Measurements from ENCODE around the gene ACTRT3. TPM values are rescaled to one million over a fixed set of nuclear protein-coding genes. Genes with fewer than 3 reads are reported as not detected.
A peak's percentile ranks its signal among the peaks of the same experiment; 100 is the strongest.

ACTRT3 gene
- total and polyA plus RNA-seq, 2 donors (not counting 3 experiments of a cell fraction or from before 2014, with no cell fraction given) = 2.6 to 3.3 TPM

- ChIA-PET CTCF (interaction anchor here (1.0 kb wide), 1 partner anchor 819 kb away, joined by 3 read pairs; no protein-coding TSS in a partner anchor), POLR2A (interaction anchor here (0.6 to 0.7 kb wide), 5 partner anchors 23 to 632 kb away, joined by 3 to 10 read pairs (median 4); no protein-coding TSS in a partner anchor)
- Histone ChIP-seq H2AFZ (ENCODE audit: low read depth, low read length) (peak overlapping the region; percentile 77), H3K4me2 (ENCODE audit: insufficient read depth, low read length) (peak overlapping the region; percentile 98), H4K20me1 (replicated peaks; ENCODE audit: control insufficient read depth, extremely low read depth, insufficient read depth, low read length) (no peaks in the 10 kb centered on the region), H3K9ac (replicated peaks; ENCODE audit: extremely low read depth, insufficient read depth, low read length) (peak overlapping the region; percentile 93), H3K27ac (ENCODE audit: insufficient read depth, low read depth, low read length) (peak overlapping the region; percentile 94), H3K79me2 (ENCODE audit: control insufficient read depth, insufficient read depth, low read length) (peaks cover 29% of the 10 kb centered on the region), H3K36me3 (ENCODE audit: control insufficient read depth in 2 of 2, extremely low read depth in 1 of 2, insufficient read depth in 2 of 2, low read length in 2 of 2) (peaks cover 0 to 3% of the 10 kb centered on the region in 2 experiments), H3K4me3 (replicated peaks in 1 of 3; ENCODE audit: insufficient read depth in 1 of 3, low read depth in 1 of 3, low read length in 3 of 3) (peak overlapping the region; percentile 77 to 94 (median 83)), H3K27me3 (ENCODE audit: control insufficient read depth in 2 of 2, insufficient read depth in 2 of 2, low read length in 2 of 2) (no peaks in the 10 kb centered on the region), H3K4me1 (ENCODE audit: control insufficient read depth, extremely low read depth, insufficient read depth, low read length) (peaks cover 13% of the 10 kb centered on the region), H3K9me3 (replicated peaks; ENCODE audit: control insufficient read depth, insufficient read depth, low read length) (no peaks in the 10 kb centered on the region), H3K9me1 (replicated peaks; ENCODE audit: control insufficient read depth, extremely low read depth, insufficient read depth, low read length) (no peaks in the 10 kb centered on the region)
- dilution Hi-C loops (cut with MboI; ENCODE audit: extremely low pct_ligation_motif_present, low sequenced_read_pairs) = no loop called here
- FAIRE-seq (peak; percentile 85), DNase-seq (ENCODE audit: low read depth, low spot score) (peak; percentile 95)
- intact Hi-C loops (cut with micrococcal nuclease) = loop anchor here (2.0 to 5.0 kb wide), 5 partner anchors 41 to 624 kb away; partner anchors contain the start of genes GPR160, LRRC34, LRRIQ4 and SEC62
- BruUV-seq (replicated peaks) = no TSS peak
- peak; percentile 49 for TF ChIP-seq POLR2AphosphoS5 (IDR thresholded peaks at IDR 0.05; ENCODE audit: insufficient read depth, low read depth, low read length)
- TF ChIP-seq JUN (IDR thresholded peaks at IDR 0.05; ENCODE audit: borderline replicate concordance, insufficient read depth, insufficient read length, low read depth) = no peak
- TF ChIP-seq, protein P1, sequence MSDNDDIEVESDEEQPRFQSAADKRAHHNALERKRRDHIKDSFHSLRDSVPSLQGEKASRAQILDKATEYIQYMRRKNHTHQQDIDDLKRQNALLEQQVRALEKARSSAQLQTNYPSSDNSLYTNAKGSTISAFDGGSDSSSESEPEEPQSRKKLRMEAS (IDR thresholded peaks at IDR 0.05; ENCODE audit: insufficient read depth, insufficient read length) = no peak
- TF ChIP-seq MYC (IDR thresholded peaks at IDR 0.05; ENCODE audit: low read depth, low read length) = no peak
- TF ChIP-seq CTCF (IDR thresholded peaks at IDR 0.05; ENCODE audit: extremely low read depth in 1 of 2, insufficient read depth in 1 of 2, low read depth in 1 of 2, low read length in 2 of 2) = no peak
- TF ChIP-seq FOS (IDR thresholded peaks at IDR 0.05; ENCODE audit: borderline replicate concordance, insufficient read depth, low read length) = no peak
- peak; percentile 89 for TF ChIP-seq GATA2 (IDR thresholded peaks at IDR 0.05; ENCODE audit: insufficient read depth, insufficient read length, low read depth, low read length)
These were observed 2.3 kb upstream of the ACTRT3 start for GRCh38 chr3:169771497-169772304.
